KG1 (cell line): ENCODE measurements around the gene TIMM13.
A peak's percentile ranks its signal among the peaks of the same experiment; 100 is the strongest.
"Not testable (repeated sequence)": the region's sequence is repeated elsewhere in the genome, so short reads cannot be mapped to it uniquely, and the experiment has no call there.

ENCODE experiments used
- DNase-seq: peaks from one replicate; lab custom pipeline; 2025; lab: John Stamatoyannopoulos, UW

TIMM13 gene

DNA sequence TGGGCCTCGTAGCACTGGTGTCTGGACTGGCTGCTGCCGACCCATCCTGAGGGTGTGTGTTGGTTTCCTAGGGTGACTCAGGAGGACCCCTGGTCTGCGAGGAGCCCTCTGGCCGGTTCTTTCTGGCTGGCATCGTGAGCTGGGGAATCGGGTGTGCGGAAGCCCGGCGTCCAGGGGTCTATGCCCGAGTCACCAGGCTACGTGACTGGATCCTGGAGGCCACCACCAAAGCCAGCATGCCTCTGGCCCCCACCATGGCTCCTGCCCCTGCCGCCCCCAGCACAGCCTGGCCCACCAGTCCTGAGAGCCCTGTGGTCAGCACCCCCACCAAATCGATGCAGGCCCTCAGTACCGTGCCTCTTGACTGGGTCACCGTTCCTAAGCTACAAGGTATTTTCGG is 13.8 kb downstream of the TIMM13 start:
- DNase-seq = no peak

DNA sequence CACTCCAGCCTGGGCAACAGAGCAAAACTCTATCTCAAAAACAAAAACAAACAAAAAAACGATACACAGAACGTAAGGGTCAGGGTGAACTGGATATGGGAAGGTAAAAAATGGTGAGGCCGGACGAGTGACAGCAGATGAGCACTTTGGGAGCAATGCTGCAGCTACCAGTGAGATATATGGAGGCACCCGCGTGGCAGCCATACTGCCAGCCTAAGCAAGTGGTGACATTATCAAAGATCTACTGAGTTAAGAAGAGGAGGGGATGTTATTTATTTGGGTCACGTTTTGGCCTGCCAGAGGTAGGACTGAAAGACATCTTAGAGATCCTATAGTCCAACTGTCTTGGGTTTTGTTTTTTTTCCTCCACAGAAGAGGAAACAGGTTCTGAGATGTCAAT is 14.2 kb downstream of the TIMM13 start:
- no peak for DNase-seq

DNA sequence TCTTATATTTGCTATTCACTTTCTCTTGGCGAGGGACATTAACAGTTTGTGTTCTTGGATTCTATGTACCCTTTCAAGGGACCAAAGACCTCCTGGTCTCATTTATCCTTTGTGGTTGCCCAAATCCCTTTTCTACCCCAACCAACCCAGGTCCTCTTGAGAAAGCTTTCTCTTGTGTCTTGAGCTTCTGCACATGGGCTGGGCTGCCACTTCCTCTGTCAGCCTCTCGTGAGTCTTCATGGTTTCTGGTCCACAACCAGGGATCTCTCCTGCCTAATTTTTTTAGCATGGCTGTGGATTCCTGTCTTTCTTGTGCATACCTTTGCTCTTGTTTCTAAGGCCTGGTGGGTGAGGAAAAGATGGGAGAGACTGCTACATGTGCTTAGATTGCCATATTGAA is 14.9 kb downstream of the TIMM13 start:
- no peak for DNase-seq

DNA sequence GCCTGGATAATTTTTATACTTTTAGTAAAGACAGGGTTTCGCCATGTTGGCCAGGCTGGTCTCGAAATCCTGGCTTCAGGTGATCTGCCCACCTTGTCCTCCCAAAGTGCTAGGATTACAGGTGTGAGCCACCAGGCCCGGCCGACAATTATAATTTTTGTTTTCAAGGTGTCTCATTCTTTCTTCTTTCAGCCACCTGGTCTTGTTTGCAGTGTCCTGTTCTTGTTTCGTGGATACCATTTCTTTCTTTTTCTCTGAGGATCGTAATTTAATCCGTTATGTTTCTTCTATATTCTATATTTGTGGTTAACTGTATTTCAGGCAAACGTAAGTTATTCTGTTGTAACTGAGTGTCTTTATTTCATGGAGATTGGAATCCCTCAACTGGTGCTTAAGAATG is 15.7 kb downstream of the TIMM13 start:
- no peak for DNase-seq

DNA sequence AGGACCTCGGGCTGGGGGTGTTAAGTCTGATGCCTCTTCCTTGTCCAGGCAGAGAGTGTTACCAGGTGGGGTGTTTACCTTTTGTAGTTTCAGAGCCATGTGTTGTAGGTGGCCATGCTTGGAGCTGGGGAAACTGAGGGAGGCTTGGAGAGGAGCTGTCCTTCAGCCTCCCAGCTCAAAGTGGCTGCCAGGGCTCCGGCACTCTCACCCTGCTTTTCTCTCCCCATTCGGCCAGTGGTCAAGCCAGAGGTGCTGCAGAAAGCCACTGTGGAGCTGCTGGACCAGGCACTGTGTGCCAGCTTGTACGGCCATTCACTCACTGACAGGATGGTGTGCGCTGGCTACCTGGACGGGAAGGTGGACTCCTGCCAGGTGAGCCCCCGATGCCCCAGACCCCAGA is 17.4 kb downstream of the TIMM13 start:
- no peak for DNase-seq

GRCh38 chr19:2409352-2409912 is 18.0 kb downstream of the TIMM13 start:
- no peak for DNase-seq

DNA sequence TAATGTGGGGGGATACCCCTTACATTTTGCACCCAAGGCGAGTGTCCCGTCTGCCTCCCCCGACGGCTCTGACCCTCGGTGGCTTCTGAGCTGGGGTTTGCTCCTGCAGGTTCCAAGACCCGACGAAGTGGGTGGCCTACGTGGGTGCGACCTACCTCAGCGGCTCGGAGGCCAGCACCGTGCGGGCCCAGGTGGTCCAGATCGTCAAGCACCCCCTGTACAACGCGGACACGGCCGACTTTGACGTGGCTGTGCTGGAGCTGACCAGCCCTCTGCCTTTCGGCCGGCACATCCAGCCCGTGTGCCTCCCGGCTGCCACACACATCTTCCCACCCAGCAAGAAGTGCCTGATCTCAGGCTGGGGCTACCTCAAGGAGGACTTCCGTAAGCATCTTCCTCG is 19.1 kb downstream of the TIMM13 start:
- no peak for DNase-seq

- no peak for DNase-seq
Observed at GRCh38 chr19:2399582-2399981, 27.8 kb downstream of the TIMM13 start.

DNA sequence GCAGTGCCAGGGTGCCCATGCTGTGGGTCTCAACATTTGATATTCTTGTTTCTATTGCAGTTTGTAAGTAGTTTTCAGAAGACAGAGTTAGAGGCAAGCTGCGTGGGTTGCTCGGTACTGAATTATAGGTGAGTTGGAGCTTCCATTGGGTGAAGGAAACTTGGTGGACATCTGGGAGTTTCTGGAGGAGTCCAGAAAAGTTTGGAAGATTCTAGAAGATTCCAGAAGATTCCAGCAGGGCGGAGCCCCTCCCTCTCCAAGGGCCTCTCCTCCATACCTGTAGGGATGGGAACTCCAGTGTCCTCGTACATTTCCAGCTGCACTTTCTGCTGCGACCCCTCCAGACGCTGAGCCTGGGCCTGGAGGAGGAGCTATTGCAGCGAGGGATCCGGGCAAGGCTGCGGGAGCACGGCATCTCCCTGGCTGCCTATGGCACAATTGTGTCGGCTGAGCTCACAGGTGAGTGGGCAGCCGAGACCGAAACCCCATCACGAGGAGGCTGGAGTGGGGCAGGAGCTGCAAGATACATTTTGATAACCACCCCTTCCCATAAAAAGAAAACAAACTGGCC is 28.6 kb downstream of the TIMM13 start:
- DNase-seq = no peak

DNA sequence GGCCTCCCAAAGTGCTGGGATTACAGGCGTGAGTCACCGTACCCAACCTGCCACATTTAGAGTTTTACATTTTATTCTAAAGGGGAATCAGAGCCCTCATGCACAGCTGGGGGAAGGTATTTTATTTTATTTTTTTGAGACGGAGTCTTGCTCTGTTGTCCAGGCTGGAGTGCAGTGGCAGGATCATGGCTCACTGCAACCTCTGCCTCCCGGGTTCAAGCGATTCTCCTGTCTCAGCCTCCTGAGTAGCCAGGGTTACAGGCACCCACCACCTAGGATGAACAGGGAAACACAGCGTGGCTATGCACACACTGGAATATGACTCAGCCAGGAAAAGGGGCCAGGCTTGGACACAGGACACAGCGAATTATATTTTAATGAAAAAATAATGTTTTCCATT is 30.2 kb downstream of the TIMM13 start:
- not testable (repeated sequence) for DNase-seq

- DNase-seq = not testable (repeated sequence)
Observed at GRCh38 chr19:2395293-2395829, 32.0 kb downstream of the TIMM13 start.

DNA sequence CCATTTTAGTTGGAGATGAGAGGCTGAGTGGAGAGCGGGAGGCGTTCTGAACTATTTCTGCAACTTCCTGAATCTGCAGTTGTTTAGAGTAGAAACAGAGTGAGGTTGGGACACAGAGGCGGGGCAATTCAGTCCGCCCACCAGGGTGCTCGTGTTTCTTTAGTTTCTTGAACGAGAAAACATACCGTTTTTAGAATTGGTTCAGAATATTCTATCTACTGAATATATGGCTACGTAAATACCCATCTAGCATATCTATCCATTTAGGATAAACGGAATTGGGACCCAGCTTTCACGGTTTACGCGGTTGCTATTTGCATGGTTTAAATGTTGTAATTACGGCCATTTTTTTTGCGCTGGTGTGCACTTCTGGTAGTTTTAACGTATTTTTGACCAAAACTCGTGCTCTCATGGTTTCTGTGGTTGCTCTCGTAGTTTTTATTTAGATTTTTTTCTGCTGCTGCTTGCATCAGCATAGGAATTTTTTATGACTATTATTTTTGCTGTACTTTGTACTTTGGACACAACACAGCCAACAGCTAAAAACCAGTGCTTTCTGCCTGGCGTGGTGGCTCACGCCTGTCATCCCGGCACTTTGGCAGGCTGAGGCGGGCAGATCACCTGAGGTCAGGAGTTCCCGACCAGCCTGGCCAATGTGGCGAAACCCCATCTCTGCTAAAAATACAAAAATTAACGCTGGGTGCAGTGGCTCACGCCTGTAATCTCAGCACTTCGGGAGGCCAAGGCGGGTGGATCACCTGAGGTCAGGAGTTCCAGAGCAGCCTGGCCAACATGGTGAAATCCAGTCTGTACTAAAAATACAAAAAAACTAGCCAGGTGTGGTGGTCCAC is 32.7 kb downstream of the TIMM13 start:
- no peak for DNase-seq

DNA sequence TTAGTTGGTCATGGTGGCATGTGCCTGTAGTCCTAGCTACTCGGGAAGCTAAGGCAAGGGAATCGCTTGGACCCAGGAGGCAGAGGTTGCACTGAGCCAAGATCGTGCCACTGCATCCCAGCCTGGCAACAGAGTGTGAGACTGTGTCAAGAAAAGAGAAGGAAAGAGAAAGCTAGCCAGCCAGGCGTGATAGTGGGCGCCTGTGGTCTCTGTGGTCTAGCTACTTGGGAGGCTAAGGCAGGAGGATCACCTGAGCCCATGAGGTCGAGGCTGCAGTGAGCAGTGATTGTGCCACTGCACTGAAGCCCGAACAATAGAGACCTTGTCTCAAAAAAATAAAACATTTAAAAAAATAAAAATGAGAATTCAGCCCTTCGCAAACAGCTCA is 33.3 kb downstream of the TIMM13 start:
- DNase-seq = no peak

DNA sequence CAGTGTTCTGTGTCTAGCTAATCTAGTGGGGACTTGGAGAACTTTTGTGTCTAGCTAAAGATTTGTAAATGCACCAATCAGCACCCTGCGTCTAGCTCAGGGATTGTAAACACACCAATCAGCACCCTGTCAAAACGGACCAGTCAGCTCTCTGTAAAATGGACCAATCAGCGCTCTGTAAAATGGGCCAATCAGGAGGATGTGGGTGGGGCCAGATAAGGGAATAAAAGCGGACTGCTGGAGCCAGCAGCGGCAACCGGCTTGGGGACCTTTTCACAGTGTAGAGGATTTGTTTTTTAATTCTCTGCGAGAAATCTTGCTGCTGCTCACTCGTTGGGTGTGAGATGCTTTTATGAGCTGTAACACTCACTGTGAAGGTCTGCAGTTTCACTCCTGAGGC is 34.5 kb downstream of the TIMM13 start:
- not testable (repeated sequence) for DNase-seq

GRCh38 chr19:2392366-2392765 is 35.0 kb downstream of the TIMM13 start:
- no peak for DNase-seq

GRCh38 chr19:2391118-2391725 is 36.2 kb downstream of the TIMM13 start:
- DNase-seq = peak; percentile 12

GRCh38 chr19:2389594-2389993 is 37.8 kb downstream of the TIMM13 start:
- no peak for DNase-seq

DNA sequence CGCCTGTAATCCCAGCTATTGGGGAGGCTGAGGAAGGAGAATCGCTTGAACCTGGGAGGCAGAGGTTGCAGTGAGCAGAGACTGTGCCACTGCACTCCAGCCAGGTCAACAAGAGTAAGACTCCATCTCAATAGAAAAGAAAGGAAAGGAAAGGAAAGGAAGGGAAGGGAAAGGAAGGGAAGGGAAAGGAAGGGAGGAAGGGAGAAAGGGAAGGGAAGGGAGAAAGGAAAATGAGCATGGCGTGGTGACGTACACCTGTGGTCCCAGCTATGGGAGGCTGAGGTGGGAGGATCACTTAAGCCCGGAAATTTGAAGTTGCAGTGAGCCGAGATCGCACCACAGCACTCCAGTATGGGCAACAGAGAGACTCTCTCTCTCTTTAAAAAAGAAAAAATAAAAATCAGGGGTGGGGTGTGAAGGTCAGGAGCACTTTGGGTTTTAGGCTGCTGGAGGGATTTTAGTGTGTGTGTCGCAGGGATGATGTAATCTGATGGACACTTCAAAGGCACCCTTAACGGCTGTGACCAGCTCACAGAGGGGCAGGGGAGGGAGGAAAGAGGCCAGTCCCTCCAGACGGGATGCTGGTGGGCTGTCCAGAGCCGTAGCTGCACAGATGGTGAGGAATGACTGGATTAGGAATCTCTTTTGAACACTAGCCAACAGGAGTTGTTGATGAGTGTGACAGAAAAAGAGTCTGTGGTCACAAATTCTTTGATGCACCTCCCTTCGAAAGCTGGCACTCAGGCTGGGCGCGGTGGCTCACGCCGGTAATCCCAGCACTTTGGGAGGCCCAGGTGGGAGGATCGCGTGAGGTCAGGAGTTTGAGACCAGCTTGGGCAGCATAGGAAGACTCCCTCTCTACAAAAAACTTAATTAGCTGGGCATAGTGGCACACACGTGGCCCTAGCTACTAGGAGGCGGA is 39.8 kb downstream of the TIMM13 start:
- DNase-seq = no peak

DNA sequence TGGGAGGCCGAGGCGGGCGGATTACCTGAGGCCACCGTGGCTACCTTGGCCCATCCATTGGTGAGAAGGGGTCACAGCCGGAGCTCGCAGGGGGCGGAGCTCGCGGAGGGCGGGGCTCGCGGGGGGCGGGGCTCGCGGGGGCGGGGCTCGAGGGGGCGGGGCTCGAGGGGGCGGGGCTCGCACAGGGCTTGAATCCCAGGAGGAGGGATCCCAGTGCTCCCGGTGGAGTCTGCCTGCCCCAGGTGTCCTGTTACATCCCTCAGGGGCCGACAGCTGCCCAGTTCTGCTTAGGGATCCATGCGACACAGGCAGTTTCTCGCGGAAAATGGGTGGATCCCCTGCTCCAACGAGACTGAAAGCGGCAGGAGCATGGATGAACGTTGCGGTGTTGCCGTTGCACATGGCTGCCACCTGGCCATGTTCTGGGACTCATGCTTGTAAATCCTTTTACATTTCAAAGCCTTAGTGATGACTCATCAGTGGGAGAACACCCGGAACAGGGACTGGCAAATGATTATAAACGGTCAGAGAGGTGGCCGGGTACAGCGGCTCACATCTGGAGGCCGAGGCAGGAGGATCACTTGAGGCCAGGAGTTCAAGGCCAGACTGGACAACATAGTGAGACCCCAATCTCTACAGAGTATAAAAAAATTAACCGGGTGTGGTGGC is 42.2 kb downstream of the TIMM13 start:
- DNase-seq = no peak

- no peak for DNase-seq
Observed at GRCh38 chr19:2382530-2383222, 44.7 kb downstream of the TIMM13 start.
